Osteocyte (in vitro differentiated cells): ENCODE measurements around the gene PPA1. TPM values are rescaled to one million over a fixed set of nuclear protein-coding genes. Genes with fewer than 3 reads are reported as not detected.
"Not testable (repeated sequence)": the region's sequence is repeated elsewhere in the genome, so short reads cannot be mapped to it uniquely, and the experiment has no call there.

Experiments used
- DNase-seq: peaks from one replicate; pipeline ENCODE4 v3.0.0; 2021; ENCODE audit warnings: mixed read lengths; ENCODE audit not compliant: unreplicated experiment; ENCODE audit errors: extremely low spot score
- H3K27ac Mint-ChIP-seq: one replicate; pipeline ENCODE4 v1.8.0; 2021; ENCODE audit warnings: mild to moderate bottlenecking, mixed read lengths; ENCODE audit not compliant: unreplicated experiment
- H3K27me3 Mint-ChIP-seq: one replicate; pipeline ENCODE4 v1.8.0; 2021; ENCODE audit warnings: mixed read lengths; ENCODE audit not compliant: unreplicated experiment
- H3K36me3 Mint-ChIP-seq: one replicate; pipeline ENCODE4 v1.8.0; 2021; ENCODE audit warnings: mixed read lengths; ENCODE audit not compliant: unreplicated experiment
- H3K4me1 Mint-ChIP-seq: one replicate; pipeline ENCODE4 v1.8.0; 2021; ENCODE audit warnings: mixed read lengths; ENCODE audit not compliant: unreplicated experiment
- H3K4me3 Mint-ChIP-seq: one replicate; pipeline ENCODE4 v1.8.0; 2021; ENCODE audit warnings: mild to moderate bottlenecking, moderate library complexity, mixed read lengths; ENCODE audit not compliant: unreplicated experiment
- H3K9me3 Mint-ChIP-seq: one replicate; pipeline ENCODE4 v1.8.0; 2021; ENCODE audit warnings: mixed read lengths; ENCODE audit not compliant: unreplicated experiment
- total RNA-seq: library from RNA; stranded (reverse); gene quantifications from 2 replicates; pipeline ENCODE4 v1.2.1, GENCODE V29; 2021
- TF ChIP-seq, protein P1 (sequence below): fragments of 200-600 bp; sonication (generic); IDR thresholded peaks from 2 replicates; pipeline ENCODE4 v1.5.0; 2021; ENCODE audit warnings: antibody characterized with exemption, mild to moderate bottlenecking, moderate library complexity

The PPA1 gene
- total RNA-seq, 1 donor from 2014 or later = 59.8 TPM

DNA sequence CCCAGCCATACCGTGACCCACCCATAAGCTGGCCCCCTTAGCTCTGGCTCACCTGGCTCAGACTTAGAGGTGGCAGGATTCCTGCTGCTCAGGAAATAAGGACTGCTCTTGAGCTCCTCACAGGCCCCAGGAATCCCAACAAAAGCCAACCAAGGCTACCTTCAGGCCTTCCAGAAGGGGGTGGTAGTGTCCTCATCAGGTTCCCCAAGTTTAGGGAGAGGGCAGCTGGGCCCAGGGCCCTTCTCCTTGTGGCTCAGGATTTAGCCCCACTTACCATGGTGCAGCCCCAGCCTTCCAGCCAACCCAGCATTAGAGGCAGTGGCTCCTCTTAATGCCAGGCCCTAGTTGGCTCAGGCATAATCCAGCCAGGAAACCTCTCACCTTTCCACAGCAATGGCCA is 27.0 kb upstream of the PPA1 start:
- Mint-ChIP-seq H3K36me3 (no peaks in the 10 kb centered on the region), H3K27me3 (no peaks in the 10 kb centered on the region), H3K4me1 (peaks cover 4% of the 10 kb centered on the region), H3K9me3 (peaks cover 4% of the 10 kb centered on the region), H3K4me3 (no peak overlapping the region), H3K27ac (no peak overlapping the region)
- TF ChIP-seq, protein P1, sequence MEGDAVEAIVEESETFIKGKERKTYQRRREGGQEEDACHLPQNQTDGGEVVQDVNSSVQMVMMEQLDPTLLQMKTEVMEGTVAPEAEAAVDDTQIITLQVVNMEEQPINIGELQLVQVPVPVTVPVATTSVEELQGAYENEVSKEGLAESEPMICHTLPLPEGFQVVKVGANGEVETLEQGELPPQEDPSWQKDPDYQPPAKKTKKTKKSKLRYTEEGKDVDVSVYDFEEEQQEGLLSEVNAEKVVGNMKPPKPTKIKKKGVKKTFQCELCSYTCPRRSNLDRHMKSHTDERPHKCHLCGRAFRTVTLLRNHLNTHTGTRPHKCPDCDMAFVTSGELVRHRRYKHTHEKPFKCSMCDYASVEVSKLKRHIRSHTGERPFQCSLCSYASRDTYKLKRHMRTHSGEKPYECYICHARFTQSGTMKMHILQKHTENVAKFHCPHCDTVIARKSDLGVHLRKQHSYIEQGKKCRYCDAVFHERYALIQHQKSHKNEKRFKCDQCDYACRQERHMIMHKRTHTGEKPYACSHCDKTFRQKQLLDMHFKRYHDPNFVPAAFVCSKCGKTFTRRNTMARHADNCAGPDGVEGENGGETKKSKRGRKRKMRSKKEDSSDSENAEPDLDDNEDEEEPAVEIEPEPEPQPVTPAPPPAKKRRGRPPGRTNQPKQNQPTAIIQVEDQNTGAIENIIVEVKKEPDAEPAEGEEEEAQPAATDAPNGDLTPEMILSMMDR = no peak
- DNase-seq = no peak

DNA sequence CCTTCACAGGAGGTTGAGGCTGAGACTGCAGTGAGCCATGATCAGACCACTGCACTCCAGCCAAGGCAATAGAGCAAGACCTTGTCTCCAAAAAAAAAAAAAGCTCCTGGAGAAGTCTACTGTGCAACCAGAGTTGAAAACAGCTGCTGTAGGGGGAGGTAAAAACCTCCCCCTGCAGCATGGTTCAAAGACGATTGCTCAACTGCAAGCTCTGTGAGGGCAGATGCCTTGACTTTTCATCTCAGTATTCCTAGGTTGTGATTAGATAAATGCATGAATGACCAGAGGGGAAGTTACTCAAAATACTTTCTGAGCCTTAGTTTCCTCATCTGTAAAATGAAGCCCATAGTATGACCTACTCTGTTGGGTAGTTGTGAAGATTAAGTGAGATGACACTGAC is 25.0 kb upstream of the PPA1 start:
- no peaks in the 10 kb centered on the region for H3K4me1 Mint-ChIP-seq
- no peak overlapping the region for H3K4me3 Mint-ChIP-seq
- H3K36me3 Mint-ChIP-seq = no peaks in the 10 kb centered on the region
- H3K27me3 Mint-ChIP-seq = no peaks in the 10 kb centered on the region
- H3K27ac Mint-ChIP-seq = no peak overlapping the region
- no peak for DNase-seq
- peaks cover 4% of the 10 kb centered on the region for H3K9me3 Mint-ChIP-seq
- TF ChIP-seq, protein P1 = no peak

DNA sequence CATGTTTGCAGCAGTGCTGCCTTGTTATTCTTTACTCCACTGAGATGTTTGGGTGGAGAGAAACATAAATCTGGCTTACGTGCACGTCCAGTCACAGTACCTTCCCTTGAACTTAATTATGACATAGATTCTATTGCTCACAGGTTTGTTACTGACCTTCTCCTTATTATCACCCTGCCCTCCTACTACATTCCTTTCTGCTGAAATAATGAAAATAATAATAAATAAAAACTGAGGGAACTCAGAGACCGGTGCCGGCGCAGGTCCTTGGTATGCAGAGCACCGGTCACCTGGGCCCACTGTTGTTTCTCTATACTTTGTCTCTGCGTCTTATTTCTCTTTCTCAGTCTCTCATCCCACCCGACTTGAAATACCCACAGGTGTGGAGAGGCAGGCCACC is 24.6 kb upstream of the PPA1 start:
- not testable (repeated sequence) for H3K27ac Mint-ChIP-seq, DNase-seq, H3K4me1 Mint-ChIP-seq, H3K27me3 Mint-ChIP-seq, H3K4me3 Mint-ChIP-seq, H3K9me3 Mint-ChIP-seq, H3K36me3 Mint-ChIP-seq

DNA sequence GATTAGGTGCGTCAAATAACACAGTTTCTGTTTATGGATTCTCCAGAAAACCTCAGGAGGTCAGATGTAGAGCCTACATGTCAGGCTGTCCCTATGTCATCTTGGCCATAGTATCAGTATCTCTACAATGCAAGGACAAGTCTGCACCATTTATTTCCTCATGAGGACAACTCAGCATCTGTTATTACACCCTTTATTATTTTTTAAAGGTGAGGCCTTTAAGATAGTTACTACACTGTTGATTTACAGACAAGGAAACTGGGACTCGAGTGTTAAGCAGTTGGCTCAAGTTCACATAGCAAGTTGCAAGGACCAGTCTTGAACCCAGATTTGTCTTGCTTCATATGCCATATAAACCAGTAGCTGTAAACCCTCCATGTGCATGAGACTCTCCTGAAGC is 23.2 kb upstream of the PPA1 start:
- Mint-ChIP-seq H3K27ac (no peak overlapping the region), H3K27me3 (no peaks in the 10 kb centered on the region), H3K4me1 (no peaks in the 10 kb centered on the region), H3K36me3 (no peaks in the 10 kb centered on the region), H3K4me3 (no peak overlapping the region), H3K9me3 (peaks cover 5% of the 10 kb centered on the region)
- TF ChIP-seq, protein P1 = no peak
- no peak for DNase-seq

DNA sequence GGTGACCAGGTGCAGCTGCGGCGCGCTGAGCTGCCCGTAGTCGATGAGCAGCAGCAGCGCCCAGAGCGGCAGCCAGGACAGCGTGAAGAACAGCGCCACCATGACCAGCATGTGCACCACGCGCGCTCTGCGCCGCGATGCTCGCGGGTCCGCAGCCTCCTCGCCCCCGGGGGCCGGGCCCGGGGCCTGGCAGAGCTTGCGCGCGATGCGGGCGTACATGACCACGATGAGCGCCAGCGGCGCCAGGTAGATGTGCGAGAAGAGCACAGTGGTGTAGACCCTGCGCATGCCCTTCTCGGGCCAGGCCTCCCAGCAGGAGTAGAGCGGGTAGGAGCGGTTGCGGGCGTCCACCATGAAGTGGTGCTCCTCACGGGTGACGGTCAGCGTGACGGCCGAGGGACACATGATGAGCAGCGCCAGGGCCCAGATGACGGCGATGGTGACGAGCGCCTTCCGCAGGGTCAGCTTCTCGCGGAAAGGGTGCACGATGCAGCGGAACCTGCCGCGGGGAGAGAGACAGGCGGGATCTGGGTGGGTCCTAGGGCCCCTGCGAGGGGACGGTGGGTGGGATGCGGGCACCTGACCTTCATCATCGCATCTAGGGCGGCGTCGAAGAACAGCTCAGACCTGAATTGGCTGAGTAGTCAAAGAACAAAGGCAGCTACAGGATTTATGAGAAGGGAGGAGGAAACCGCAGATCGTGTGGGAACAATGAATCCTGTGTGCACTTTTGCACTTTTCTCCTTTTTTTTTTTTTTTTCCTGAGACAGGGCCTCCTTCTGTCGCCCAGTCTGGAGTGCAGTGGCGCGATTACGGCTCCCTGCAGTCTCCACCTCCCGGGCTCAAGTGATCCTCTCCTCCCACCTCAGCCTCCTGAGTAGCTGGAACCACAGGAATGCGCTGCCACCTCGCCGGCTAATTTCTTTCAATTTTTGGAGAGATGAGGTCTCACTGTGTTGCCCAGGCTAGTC is 22.4 kb upstream of the PPA1 start:
- TF ChIP-seq, protein P1 = no peak
- Mint-ChIP-seq H3K9me3 (peaks cover 11% of the 10 kb centered on the region), H3K4me3 (no peak overlapping the region), H3K27me3 (peaks cover 6% of the 10 kb centered on the region), H3K27ac (no peak overlapping the region), H3K4me1 (no peaks in the 10 kb centered on the region), H3K36me3 (no peaks in the 10 kb centered on the region)
- no peak for DNase-seq
